GM19239 (cell line): ENCODE results near the gene ZCCHC3.
"Not testable (repeated sequence)": the region's sequence is repeated elsewhere in the genome, so short reads cannot be mapped to it uniquely, and the experiment has no call there.

ENCODE experiments used
- DNase-seq: peaks from one replicate; pipeline ENCODE4 v3.0.0; 2011; ENCODE audit warnings: low spot score; ENCODE audit not compliant: insufficient read length
- FAIRE-seq: peaks from 2 replicates; lab custom pipeline; 2011; peaks lifted over from hg19 to GRCh38; lab: Jason Lieb, UNC

ZCCHC3 gene

GRCh38 chr20:297098-297924 lies at the start of gene ZCCHC3:
Gene ZCCHC3 (plus strand): TSS chr20:297570. CDS start chr20:297587, 17 bp downstream.
- peak; percentile 85 for DNase-seq
- FAIRE-seq: peak; percentile 87

GRCh38 chr20:251354-251753 lies 46.0 kb upstream of the ZCCHC3 start:
- no peak for FAIRE-seq
- DNase-seq: no peak

GRCh38 chr20:252801-253200 lies 44.6 kb upstream of the ZCCHC3 start:
- no peak for DNase-seq
- FAIRE-seq: no peak

GRCh38 chr20:253447-253846 lies 43.9 kb upstream of the ZCCHC3 start:
- not testable (repeated sequence) for FAIRE-seq, DNase-seq

- no peak for FAIRE-seq
- no peak for DNase-seq
Measured at GRCh38 chr20:257419-257818, 40.0 kb upstream of the ZCCHC3 start, which contains the start of gene DEFB132. Gene DEFB132 (plus strand): TSS chr20:257724. CDS start chr20:257779, 55 bp downstream.

- FAIRE-seq (no peak), DNase-seq (no peak)
Measured at GRCh38 chr20:258269-258858, 39.0 kb upstream of the ZCCHC3 start.

GRCh38 chr20:258963-259362 lies 38.4 kb upstream of the ZCCHC3 start:
- FAIRE-seq: no peak
- DNase-seq: no peak

- DNase-seq (no peak), FAIRE-seq (no peak)
Measured at GRCh38 chr20:259981-260380, 37.4 kb upstream of the ZCCHC3 start.

- no peak for FAIRE-seq
- no peak for DNase-seq
Measured at GRCh38 chr20:263701-264100, 33.7 kb upstream of the ZCCHC3 start.

GRCh38 chr20:266596-267562 lies 30.5 kb upstream of the ZCCHC3 start:
- FAIRE-seq (peak; percentile 93), DNase-seq (peak; percentile 89)

- no peak for DNase-seq
- no peak for FAIRE-seq
Measured at GRCh38 chr20:270517-270916, 26.9 kb upstream of the ZCCHC3 start.

- DNase-seq (no peak), FAIRE-seq (no peak)
Measured at GRCh38 chr20:271069-271468, 26.3 kb upstream of the ZCCHC3 start.

- FAIRE-seq: no peak
- no peak for DNase-seq
Measured at GRCh38 chr20:271528-271927, 25.8 kb upstream of the ZCCHC3 start.

- FAIRE-seq: no peak
- DNase-seq: no peak
Measured at GRCh38 chr20:272718-273117, 24.7 kb upstream of the ZCCHC3 start.

GRCh38 chr20:273884-274283 lies 23.5 kb upstream of the ZCCHC3 start:
- FAIRE-seq (no peak), DNase-seq (no peak)

GRCh38 chr20:275791-276190 lies 21.6 kb upstream of the ZCCHC3 start:
- FAIRE-seq: no peak
- DNase-seq: no peak

- FAIRE-seq (no peak), DNase-seq (no peak)
Measured at GRCh38 chr20:276620-277495, 20.5 kb upstream of the ZCCHC3 start.

GRCh38 chr20:277496-277781 lies 19.9 kb upstream of the ZCCHC3 start:
- FAIRE-seq (no peak), DNase-seq (no peak)

GRCh38 chr20:278181-278580 lies 19.2 kb upstream of the ZCCHC3 start:
- DNase-seq (no peak), FAIRE-seq (no peak)
